SK-N-SH treated with all-trans-retinoic acid at 6 μM for 48 hours (cell line): ENCODE results near the gene AURKB.

ENCODE experiments used
- ATAC-seq: fragments of 200-7000 bp; cut with Tn5 transposase; 3 replicates; pipeline ENCODE4 v1.9.1; 2020; ENCODE audit warnings: mild to moderate bottlenecking, moderate library complexity
- ARNTL ChIP-seq: fragments of 450-650 bp; formaldehyde crosslinking; IDR thresholded peaks from 2 replicates; pipeline ENCODE4 v1.5.0; 2020; ENCODE audit warnings: low read depth, mild to moderate bottlenecking, moderate library complexity, borderline replicate concordance
- BACH2 ChIP-seq: fragments of 250-450 bp; sonication (Bioruptor Pico); IDR thresholded peaks from 2 replicates; pipeline ENCODE4 v1.9.0; 2021; ENCODE audit warnings: mild to moderate bottlenecking, borderline replicate concordance
- CREB5 ChIP-seq: fragments of 250-450 bp; sonication (Bioruptor Pico); IDR thresholded peaks from 2 replicates; pipeline ENCODE4 v1.5.1; 2020; ENCODE audit warnings: low read depth, mild to moderate bottlenecking, moderate library complexity
- CSDC2 ChIP-seq: fragments of 250-450 bp; sonication (Bioruptor Pico); IDR thresholded peaks from 2 replicates; pipeline ENCODE4 v1.5.0; 2020; ENCODE audit warnings: mild to moderate bottlenecking, moderate library complexity
- CSRNP3 ChIP-seq: fragments of 250-450 bp; sonication (Bioruptor Pico); IDR thresholded peaks from 2 replicates; pipeline ENCODE4 v1.5.1; 2021; ENCODE audit warnings: mild to moderate bottlenecking, moderate library complexity
- ISL1 ChIP-seq: fragments of 250-450 bp; sonication (Bioruptor Pico); IDR thresholded peaks from 2 replicates; pipeline ENCODE4 v2.1.2; 2022; ENCODE audit warnings: mild to moderate bottlenecking, moderate library complexity
- OSR1 ChIP-seq: fragments of 250-450 bp; sonication (Bioruptor Pico); IDR thresholded peaks from 2 replicates; pipeline ENCODE4 v1.8.0; 2022; ENCODE audit warnings: moderate library complexity, mild to moderate bottlenecking, inconsistent platforms
- PATZ1 ChIP-seq: fragments of 250-450 bp; sonication (Bioruptor Pico); IDR thresholded peaks from 2 replicates; pipeline ENCODE4 v1.8.0; 2020; ENCODE audit warnings: mild to moderate bottlenecking, moderate library complexity, borderline replicate concordance
- POU6F1 ChIP-seq: fragments of 250-450 bp; sonication (Bioruptor Pico); IDR thresholded peaks from 2 replicates; pipeline ENCODE4 v1.8.0; 2021; ENCODE audit warnings: low read depth, mild to moderate bottlenecking, moderate library complexity, borderline replicate concordance
- RARB ChIP-seq: fragments of 250-450 bp; sonication (Bioruptor Pico); IDR thresholded peaks from 2 replicates; pipeline ENCODE4 v1.8.0; 2021; ENCODE audit warnings: mild to moderate bottlenecking, moderate library complexity
- SNAI2 ChIP-seq: fragments of 250-450 bp; sonication (Bioruptor Pico); IDR thresholded peaks from 2 replicates; pipeline ENCODE4 v1.5.0; 2020; ENCODE audit warnings: mild to moderate bottlenecking, moderate library complexity
- TCF4 ChIP-seq: fragments of 250-450 bp; sonication (Bioruptor Pico); IDR thresholded peaks from 2 replicates; pipeline ENCODE4 v1.8.0; 2021; ENCODE audit warnings: mild to moderate bottlenecking, moderate library complexity, borderline replicate concordance
- TSHZ2 ChIP-seq: fragments of 250-450 bp; sonication (Bioruptor Pico); IDR thresholded peaks from 2 replicates; pipeline ENCODE4 v1.5.0; 2020; ENCODE audit warnings: mild to moderate bottlenecking, moderate library complexity
- ZC3H10 ChIP-seq: fragments of 250-450 bp; sonication (Bioruptor Pico); IDR thresholded peaks from 2 replicates; pipeline ENCODE4 v1.5.1; 2021; ENCODE audit warnings: mild to moderate bottlenecking, moderate library complexity
- ZFP3 ChIP-seq: fragments of 250-450 bp; sonication (Bioruptor Pico); IDR thresholded peaks from 2 replicates; pipeline ENCODE4 v1.5.0; 2020; ENCODE audit warnings: mild to moderate bottlenecking, moderate library complexity
- ZFP30 ChIP-seq: fragments of 450-650 bp; formaldehyde crosslinking; IDR thresholded peaks from 2 replicates; pipeline ENCODE4 v1.5.0; 2022; ENCODE audit warnings: mild to moderate bottlenecking, moderate library complexity
- ZNF565 ChIP-seq: fragments of 450-650 bp; formaldehyde crosslinking; conservative IDR thresholded peaks from 2 replicates; pipeline ENCODE4 v1.5.0; 2020; ENCODE audit warnings: low read depth, mild to moderate bottlenecking, moderate library complexity
- ZNF70 ChIP-seq: fragments of 450-650 bp; formaldehyde crosslinking; IDR thresholded peaks from 2 replicates; pipeline ENCODE4 v1.5.0; 2020; ENCODE audit warnings: mild to moderate bottlenecking, moderate library complexity
- ZNF8 ChIP-seq: fragments of 450-650 bp; formaldehyde crosslinking; IDR thresholded peaks from 2 replicates; pipeline ENCODE4 v1.5.0; 2020; ENCODE audit warnings: mild to moderate bottlenecking, moderate library complexity

AURKB gene

GRCh38 chr17:8162997-8163977 lies 47.1 kb downstream of the AURKB start (continued):
- TF ChIP-seq TSHZ2 (CRISPR knock-in tag) = no peak
- no peak for TF ChIP-seq ZFP30 (CRISPR knock-in tag)
- TF ChIP-seq CREB5 (CRISPR knock-in tag) = no peak
- TF ChIP-seq, all 23 proteins: peak for 0

- peak; percentile 49 for ATAC-seq
- TF ChIP-seq CSRNP3 = no peak
- no peak for TF ChIP-seq ZFP3
- TF ChIP-seq PATZ1 (CRISPR knock-in tag) = no peak
- TF ChIP-seq ARNTL = no peak
- no peak for TF ChIP-seq ISL1
- TF ChIP-seq CSDC2 (CRISPR knock-in tag) = no peak
- TF ChIP-seq RARB (CRISPR knock-in tag) = no peak
- TF ChIP-seq POU6F1 (CRISPR knock-in tag) = no peak
- no peak for TF ChIP-seq ZC3H10 (CRISPR knock-in tag)
- no peak for TF ChIP-seq TCF4
- no peak for TF ChIP-seq ZFP30 (CRISPR knock-in tag)
- no peak for TF ChIP-seq TSHZ2 (CRISPR knock-in tag)
- no peak for TF ChIP-seq OSR1
- no peak for TF ChIP-seq ZNF565 (CRISPR knock-in tag)
- TF ChIP-seq ZNF8 (CRISPR knock-in tag) = no peak
- no peak for TF ChIP-seq CREB5 (CRISPR knock-in tag)
- TF ChIP-seq SNAI2 (CRISPR knock-in tag) = no peak
- no peak for TF ChIP-seq ZNF70 (CRISPR knock-in tag)
- no peak for TF ChIP-seq BACH2 (CRISPR knock-in tag)
These were observed 48.0 kb downstream of the AURKB start, which contains the start of gene VAMP2 for GRCh38 chr17:8162233-8162996. VAMP2 (minus strand) TSS chr17:8162948; CDS start chr17:8162879, 69 bp downstream.
